Measurements from ENCODE around the gene PTP4A2.
"Not testable (repeated sequence)": the region's sequence is repeated elsewhere in the genome, so short reads cannot be mapped to it uniquely, and the experiment has no call there.

The PTP4A2 gene

DNA sequence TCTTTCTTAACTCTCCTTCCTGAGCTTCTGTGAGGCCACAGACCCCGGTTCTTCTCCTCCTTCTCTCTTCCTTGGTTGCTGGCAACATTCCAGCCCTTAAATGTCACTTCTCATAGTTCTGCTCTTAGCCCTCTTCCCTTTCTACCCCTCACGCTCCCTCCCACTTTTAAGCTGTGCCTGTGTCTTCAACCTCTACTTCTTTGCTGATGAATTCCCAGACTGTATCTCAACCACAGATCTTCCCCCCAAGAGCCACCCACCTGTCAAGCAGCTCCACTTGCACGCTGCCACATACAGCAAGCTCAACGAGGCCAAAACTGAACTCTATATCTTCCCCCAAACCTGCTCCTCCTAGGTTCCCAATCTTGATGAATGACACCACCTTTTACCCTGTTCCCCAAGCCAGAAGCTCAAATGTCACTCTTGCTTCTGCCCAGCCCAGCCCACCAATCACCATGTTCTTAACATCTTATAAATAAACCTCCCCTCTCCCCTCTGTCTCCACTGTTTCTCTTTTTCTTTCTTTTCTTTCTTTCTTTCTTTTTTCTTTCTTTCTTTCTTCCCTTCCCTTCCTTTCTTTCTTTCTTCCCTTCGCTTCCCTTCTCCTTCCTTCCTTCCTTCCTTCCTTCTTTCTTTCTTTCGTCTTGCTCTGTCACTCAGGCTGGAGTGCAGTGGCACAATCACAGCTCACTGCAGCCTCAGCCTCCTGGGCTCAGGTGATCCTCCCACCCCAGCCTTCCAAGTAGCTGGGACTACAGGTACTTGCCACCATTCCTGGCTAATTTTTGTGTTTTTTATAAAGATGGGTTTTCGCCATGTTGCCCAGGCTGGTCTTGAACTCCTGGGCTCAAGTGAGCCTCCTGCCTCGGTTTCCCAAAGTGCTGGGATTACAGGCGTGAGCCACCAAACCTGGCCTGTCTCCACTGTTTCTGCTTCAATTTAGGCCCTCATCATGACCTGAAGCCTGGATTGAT, 19.8 kb upstream of the PTP4A2 start:
- Mint-ChIP-seq H3K9me3 (no peaks in the 10 kb centered on the region), H3K4me3 (peak overlapping the region; percentile 40), H3K36me3 (peaks cover 6% of the 10 kb centered on the region), H3K27ac (peak overlapping the region; percentile 58), H3K4me1 (peaks cover 59% of the 10 kb centered on the region)
- peak in 1 of 2 donors; percentile 74 for DNase-seq (ENCODE audit: low spot score in 2 of 2)
- peak; percentile 82 for ATAC-seq

DNA sequence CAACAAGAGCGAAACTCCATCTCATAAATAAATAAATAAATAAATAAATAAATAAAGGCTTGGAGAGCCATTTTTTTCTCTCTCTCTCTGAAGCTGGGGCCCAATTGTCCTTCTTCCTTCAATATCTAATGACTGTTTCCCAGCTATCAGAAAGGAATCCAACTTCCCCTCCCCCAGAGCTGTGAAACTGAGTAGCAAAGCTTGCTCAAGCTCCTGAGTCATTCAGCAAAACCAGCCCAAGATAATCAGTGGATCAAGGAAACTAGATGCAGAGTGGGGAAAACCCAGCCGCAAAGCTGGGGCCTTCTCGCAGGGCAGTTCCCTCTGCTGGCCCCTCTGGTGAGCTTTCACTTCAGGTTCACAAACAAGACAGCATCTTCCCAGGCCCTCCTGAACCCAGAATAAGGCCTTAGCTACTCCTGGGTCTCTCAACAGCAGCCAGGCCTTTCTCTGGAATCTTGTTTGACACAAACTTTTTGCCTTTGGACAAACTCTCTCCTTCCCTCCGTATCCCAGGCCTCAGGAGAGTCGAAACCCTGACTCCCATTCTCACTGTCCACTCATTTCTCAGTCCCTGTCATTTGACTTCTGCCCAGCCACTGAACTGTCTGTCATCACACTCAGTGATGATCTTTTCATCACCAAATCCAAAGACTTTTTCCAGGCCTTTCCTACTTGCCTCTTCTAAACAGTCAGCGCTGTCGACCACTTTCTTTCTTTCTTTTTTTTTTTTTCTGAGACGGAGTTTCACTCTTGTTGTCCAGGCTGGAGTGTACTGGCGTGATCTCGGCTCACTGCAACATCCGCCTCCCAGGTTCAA, 18.0 kb upstream of the PTP4A2 start:
- H3K27ac Mint-ChIP-seq: peak overlapping the region; percentile 91
- no peaks in the 10 kb centered on the region for H3K9me3 Mint-ChIP-seq
- peaks cover 59% of the 10 kb centered on the region for H3K4me1 Mint-ChIP-seq
- DNase-seq (ENCODE audit: low spot score in 2 of 2) (peak; percentile 59 to 88), ATAC-seq (peak; percentile 94)
- H3K36me3 Mint-ChIP-seq: peaks cover 6% of the 10 kb centered on the region
- peak overlapping the region; percentile 40 for H3K4me3 Mint-ChIP-seq

DNA sequence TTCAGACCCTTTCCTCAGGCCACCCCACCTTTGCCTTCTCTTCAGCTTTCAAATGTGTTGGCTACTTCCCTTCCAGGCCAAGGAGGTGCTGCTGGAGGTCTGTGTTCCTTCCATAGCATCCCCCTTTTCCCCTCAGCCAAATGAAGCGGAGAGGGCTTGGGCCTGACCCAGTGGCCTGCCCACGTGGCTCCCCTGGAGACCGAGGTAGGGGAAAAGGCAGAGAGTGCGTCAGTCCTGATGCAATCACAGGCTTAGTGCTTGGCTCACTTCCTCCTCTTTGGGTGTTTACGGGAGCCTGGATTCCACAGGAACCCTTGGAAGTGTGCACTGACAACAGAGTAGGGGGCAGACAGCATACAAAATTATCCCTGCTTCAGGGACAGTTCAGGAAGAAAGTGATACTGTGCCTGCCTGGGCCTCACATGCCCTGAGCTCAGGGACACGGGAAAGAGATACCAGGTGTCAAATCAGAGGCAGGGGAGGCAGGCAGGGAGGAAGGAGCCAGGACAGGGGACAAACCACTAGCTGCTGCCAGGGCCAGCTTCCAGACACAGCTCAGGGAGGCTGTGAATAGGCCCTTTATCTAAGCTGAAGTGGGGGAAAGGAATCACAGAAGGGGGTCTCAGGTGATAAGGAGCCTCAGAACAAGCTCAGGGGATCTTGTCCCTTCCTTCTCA, 16.6 kb upstream of the PTP4A2 start:
- Mint-ChIP-seq H3K27ac (peak overlapping the region; percentile 91), H3K9me3 (no peaks in the 10 kb centered on the region), H3K4me1 (peaks cover 57% of the 10 kb centered on the region), H3K4me3 (peak overlapping the region; percentile 40), H3K36me3 (peaks cover 6% of the 10 kb centered on the region)
- ATAC-seq (no peak), DNase-seq (ENCODE audit: low spot score in 2 of 2) (no peak)

DNA sequence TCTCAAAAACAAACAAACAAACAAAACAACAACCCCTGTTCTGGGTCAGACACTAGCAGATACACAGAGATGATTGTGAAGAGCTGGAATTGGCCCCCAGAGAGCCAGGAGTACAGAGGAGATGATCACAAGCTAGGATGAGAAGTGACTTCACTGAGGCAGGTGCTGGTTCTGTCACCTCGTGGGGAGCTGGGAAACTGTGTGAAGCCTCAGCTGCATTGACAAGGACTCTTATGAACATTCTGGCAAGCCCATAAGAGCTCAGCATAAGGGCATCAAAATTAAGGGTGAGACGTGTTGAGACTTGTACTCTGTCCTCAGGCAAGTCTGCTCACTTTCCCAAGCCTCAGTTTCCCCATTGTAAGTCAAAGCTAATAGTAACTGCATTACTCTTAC, 14.7 kb upstream of the PTP4A2 start:
- Mint-ChIP-seq H3K4me3 (no peak overlapping the region), H3K9me3 (no peaks in the 10 kb centered on the region), H3K36me3 (peaks cover 6% of the 10 kb centered on the region), H3K4me1 (peaks cover 43% of the 10 kb centered on the region), H3K27ac (no peak overlapping the region)
- DNase-seq (ENCODE audit: low spot score in 2 of 2) (no peak), ATAC-seq (no peak)

DNA sequence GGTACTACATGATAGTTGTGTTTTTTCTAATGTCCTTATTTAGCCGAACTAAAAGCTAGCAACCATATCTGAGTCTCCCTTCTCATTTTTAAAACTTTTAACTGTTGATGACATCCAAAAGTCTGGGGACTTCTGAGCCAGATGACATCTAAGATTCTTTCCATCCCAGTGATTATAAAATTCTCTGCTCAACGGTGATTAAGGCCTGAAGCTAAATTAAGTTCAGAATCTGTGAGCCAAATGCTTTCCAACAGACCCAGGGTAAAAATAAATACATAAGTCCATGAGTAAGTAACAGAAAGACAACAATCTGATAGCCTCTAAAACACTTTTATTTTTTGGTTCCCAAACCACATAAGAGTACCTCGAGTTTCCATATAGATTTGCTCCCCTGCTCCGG, 13.1 kb upstream of the PTP4A2 start:
- Mint-ChIP-seq H3K36me3 (peaks cover 6% of the 10 kb centered on the region), H3K4me1 (peaks cover 38% of the 10 kb centered on the region), H3K27ac (no peak overlapping the region), H3K4me3 (no peak overlapping the region), H3K9me3 (no peaks in the 10 kb centered on the region)
- DNase-seq (ENCODE audit: low spot score in 2 of 2) (no peak), ATAC-seq (no peak)

DNA sequence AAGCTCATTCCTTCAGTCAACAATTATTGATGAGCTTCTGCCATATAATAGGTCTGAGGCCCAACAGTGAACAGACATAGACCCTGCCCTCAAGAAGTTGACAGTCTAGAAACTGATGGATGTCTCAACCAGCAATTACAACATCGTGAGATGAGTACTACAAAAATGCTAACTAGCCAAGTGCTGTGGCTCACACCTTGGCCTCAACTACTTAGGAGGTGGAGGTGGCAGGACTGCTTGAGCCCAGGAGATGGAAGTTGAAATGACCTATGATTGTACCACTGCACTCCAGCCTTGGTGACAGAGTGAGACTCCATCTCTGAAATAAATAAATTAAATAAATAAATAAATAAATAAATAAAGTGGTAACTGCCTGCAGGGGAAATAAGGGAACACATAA, 11.7 kb upstream of the PTP4A2 start:
- ATAC-seq (peak; percentile 45), DNase-seq (ENCODE audit: low spot score in 2 of 2) (no peak)
- Mint-ChIP-seq H3K27ac (no peak overlapping the region), H3K36me3 (peaks cover 4% of the 10 kb centered on the region), H3K4me1 (peaks cover 26% of the 10 kb centered on the region), H3K4me3 (no peak overlapping the region), H3K9me3 (no peaks in the 10 kb centered on the region)

DNA sequence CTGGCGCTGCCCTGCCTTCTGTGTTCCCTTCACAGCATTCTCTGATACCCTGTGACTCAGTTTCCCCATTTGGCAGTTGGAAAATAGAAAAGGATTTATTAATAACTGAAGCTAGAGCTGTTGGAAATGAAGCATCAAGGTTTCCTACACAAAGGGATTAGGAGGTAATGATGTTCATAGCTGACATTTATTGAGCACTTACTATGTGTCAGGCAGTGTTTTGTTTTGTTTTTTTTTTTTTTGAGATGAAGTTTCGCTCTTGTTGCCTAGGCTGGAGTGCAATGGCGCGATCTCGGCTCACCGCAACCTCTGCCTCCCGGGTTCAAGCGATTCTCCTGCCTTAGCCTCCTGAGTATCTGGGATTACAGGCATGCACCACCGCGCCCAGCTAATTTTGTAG, 7.5 kb upstream of the PTP4A2 start:
- not testable (repeated sequence) for DNase-seq (ENCODE audit: low spot score in 2 of 2); H3K36me3 Mint-ChIP-seq; H3K9me3 Mint-ChIP-seq; H3K27ac Mint-ChIP-seq; ATAC-seq
- peak overlapping the region; percentile 76 for H3K4me3 Mint-ChIP-seq
- peaks cover 31% of the 10 kb centered on the region for H3K4me1 Mint-ChIP-seq

DNA sequence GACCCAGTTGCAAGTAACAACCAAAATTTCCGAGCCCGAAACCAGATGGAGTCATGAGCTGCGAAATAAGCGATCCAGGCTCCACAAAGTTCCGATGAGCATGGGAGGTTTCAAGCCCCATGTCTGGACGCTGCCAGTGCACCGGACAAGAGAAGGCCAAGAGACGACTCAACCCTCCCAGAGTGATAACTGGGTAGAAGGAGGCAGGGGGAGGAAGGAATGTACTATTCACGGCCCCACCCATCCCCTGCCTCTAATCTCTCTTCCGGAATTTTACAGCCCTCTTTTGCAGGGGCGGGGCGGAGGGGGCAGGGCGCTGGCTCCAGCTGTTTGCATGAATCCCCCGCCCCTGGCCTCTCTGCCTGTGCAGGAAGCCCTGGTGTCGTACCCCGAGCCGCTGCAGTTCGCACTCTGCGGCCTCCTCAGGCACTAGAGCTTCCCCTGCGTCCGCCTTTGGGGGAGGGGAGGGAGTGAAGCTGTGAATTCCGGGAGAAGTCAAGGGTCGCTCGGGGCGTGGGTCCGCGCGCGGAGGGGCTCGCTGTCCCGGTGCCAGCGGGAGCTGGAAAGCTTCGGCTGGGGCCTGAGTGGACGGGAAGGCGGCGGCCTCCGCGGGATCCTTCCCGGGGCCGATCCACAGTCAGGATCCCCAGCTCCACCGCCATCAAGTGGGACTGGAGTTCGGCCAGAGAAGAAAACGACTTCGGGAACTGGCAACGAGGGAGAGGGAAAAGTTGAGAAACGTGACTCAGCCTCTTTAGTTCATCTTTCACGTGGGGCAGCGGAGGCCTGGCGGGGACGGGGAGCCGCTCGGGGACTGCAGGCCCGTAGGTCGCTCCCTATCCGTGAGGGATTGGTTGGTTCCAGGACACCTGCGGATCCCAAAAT, 6.3 kb upstream of the PTP4A2 start:
- peaks cover 7% of the 10 kb centered on the region for H3K36me3 Mint-ChIP-seq
- H3K4me1 Mint-ChIP-seq: peaks cover 43% of the 10 kb centered on the region
- H3K9me3 Mint-ChIP-seq: no peaks in the 10 kb centered on the region
- H3K4me3 Mint-ChIP-seq: peak overlapping the region; percentile 76
- ATAC-seq (peak; percentile 67), DNase-seq (ENCODE audit: low spot score in 2 of 2) (peak; percentile 41 to 89)
- peak overlapping the region; percentile 93 for H3K27ac Mint-ChIP-seq

DNA sequence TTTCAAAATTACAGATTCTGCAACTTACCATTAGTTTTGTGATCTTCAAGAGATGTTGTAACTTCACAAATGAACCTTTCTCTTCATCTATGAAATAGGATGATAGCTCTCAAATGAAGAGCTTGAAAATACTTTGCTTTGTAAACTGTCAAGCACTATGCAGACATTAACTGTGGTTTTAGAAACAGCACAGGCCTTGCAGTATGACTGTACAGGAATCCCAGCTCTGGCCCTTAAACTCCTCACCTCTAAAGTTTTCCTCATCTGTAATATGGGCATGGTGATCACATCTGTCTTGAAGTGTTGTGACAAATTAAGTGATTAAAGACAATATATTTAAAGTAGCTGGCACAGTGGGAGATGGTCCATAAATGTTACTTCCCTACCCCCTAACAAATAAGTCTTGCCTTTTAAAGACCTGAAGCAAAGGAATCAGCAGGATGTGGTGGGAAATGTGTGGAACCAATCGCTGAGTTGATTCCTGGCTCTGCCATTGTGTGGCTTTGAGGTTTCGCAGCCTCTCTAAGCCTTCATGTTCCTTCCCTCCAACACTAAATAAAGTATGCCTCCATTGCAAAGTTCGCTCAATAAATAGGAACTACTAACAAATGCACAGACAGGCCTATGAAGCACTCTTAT, 5.5 kb upstream of the PTP4A2 start:
- DNase-seq (ENCODE audit: low spot score in 2 of 2) (no peak), ATAC-seq (peak; percentile 61)
- no peaks in the 10 kb centered on the region for H3K9me3 Mint-ChIP-seq
- H3K27ac Mint-ChIP-seq: peak overlapping the region; percentile 93
- H3K4me3 Mint-ChIP-seq: peak overlapping the region; percentile 76
- peaks cover 51% of the 10 kb centered on the region for H3K4me1 Mint-ChIP-seq
- H3K36me3 Mint-ChIP-seq: peaks cover 15% of the 10 kb centered on the region

DNA sequence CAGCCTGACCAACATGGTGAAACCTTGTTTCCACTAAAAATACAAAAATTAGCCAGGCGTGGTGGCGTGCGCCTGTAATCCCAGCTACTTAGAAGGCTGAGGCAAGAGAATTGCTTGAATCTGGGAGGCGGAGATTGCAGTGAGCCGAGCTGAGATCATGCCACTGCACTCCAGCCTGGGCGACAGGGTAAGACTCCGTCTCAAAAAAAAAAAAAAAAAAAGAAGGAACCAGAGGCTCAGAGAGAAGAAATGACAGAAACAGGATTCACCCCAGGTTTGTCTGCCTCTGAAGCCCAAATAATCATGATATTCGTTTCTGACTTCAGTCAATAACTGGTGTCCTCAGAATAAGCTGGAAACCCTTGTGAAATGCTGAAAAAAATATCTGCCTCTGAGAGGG, 3.9 kb upstream of the PTP4A2 start:
- not testable (repeated sequence) for H3K9me3 Mint-ChIP-seq; ATAC-seq; DNase-seq (ENCODE audit: low spot score in 2 of 2)
- Mint-ChIP-seq H3K27ac (peak overlapping the region; percentile 23), H3K4me1 (peaks cover 53% of the 10 kb centered on the region), H3K36me3 (peaks cover 28% of the 10 kb centered on the region), H3K4me3 (peak overlapping the region; percentile 31)

DNA sequence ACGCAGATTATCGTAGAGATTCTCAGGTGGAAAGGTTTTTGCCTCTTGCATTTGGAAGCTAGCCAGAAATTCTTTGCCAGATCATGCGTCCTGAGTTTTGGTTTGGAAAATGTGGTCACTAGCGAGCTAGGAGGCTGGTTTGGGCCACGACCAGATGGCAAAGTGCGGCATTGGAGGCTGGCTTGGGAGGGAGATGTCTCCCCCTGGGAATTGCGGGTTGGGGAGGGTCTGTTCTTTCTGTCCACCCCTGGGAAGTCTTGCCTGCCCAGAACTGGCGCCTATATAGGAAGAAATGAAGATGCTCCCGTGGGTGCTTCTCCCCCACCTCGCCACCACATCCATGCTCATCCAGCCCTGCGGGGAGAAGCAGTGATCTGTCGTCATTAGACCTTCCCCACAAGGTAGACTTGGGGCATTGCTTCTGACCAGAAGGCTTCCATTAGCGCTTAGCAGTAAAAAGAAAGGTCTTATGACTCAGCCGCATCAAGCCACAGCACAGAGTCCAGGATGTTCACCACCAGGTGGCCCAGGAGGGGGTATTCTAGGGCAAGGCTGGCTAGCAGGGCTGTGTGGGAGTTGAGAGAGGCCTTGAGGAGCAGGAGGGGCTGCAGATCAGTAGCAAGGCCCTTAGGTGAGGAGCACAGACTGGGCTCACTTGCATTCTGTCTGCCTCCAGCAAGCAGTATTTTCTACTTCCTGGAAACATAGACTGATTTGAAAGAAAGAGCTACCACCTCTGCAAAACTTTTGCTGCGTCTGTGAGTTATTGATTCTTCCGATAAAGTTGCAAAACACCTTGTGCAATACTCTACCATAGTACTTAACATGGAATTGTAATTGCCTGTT, 1.5 kb upstream of the PTP4A2 start:
- Mint-ChIP-seq H3K4me3 (peak overlapping the region; percentile 99), H3K36me3 (peaks cover 50% of the 10 kb centered on the region), H3K27ac (peak overlapping the region; percentile 95), H3K4me1 (peaks cover 65% of the 10 kb centered on the region), H3K9me3 (no peaks in the 10 kb centered on the region)
- ATAC-seq: peak; percentile 63
- peak; percentile 60 to 90 for DNase-seq (ENCODE audit: low spot score in 2 of 2)

DNA sequence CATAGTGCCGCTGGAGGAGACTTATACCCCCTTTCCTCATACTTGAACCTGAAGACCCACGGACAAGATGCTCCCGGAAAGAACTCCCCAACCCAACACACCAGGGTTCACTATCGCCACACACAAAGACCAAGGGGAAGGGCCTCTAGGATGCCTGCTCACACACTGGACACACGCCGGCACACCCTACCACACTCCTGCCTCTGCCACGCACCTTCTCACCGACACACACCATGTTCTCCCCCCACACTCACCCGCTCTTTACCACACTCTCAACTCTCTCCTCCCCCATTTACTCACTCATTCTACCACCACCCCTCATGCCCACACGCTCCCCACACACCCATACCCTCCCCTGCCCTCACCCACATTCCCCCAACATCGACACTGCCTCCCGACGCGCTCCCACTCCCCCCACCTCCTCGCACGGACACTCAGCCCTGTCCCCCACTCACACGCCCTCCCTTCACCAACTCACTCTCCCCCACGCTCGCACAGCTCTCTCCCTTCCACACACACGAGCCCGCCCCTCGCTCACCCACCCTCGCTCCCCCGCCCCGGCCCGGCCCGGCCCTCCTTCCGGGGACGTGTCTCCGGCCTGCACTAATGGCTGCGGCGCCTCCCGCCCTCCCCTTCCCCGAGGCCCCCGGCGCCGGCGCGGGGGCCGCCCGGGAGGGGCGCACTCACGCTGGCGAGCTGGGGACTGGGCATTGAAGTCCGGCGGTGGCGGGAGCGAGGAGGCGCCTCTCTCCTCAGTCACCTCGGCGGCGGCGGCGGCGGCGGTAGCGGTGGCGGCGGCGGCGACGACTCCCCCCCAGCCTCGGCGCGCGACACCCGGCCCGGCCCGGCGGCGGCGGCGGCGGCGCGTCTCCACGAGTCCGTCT, 626 bp downstream of the PTP4A2 start:
- peak overlapping the region; percentile 97 for H3K27ac Mint-ChIP-seq
- H3K36me3 Mint-ChIP-seq: peaks cover 72% of the 10 kb centered on the region
- H3K4me1 Mint-ChIP-seq: peaks cover 70% of the 10 kb centered on the region
- peak; percentile 65 to 88 for DNase-seq (ENCODE audit: low spot score in 2 of 2)
- peak overlapping the region; percentile 99 for H3K4me3 Mint-ChIP-seq
- ATAC-seq: peak; percentile 63
- no peaks in the 10 kb centered on the region for H3K9me3 Mint-ChIP-seq
